Endothelial cell of umbilical vein (primary cell): ENCODE results near the gene KCNB1. TPM values are rescaled to one million over a fixed set of nuclear protein-coding genes. Genes with fewer than 3 reads are reported as not detected.

ENCODE experiments used
- BruUV-seq: library from RNA; stranded (reverse); fragments of 400-500 nt; replicated peaks from 2 replicates; lab custom pipeline; 2021; lab: Mats Ljungman, UMichigan
- CTCF ChIA-PET: fragments of 300-600, 350-600 bp; sonication (Branson Sonifier 250); formaldehyde crosslinking; loops from one replicate; lab custom pipeline; 2021; ENCODE audit warnings: antibody characterized with exemption, inconsistent platforms; lab: Charles Lee
- POLR2A ChIA-PET: fragments of 300-600, 350-600 bp; sonication (Branson Sonifier 250); formaldehyde crosslinking; loops from one replicate; lab custom pipeline; 2021; ENCODE audit warnings: antibody characterized with exemption, inconsistent platforms; lab: Charles Lee
- DNase-seq: peaks from one replicate; pipeline ENCODE4 v3.0.0-alpha.2; 2011; ENCODE audit warnings: low read depth, low spot score
- FAIRE-seq: peaks from 2 replicates; lab custom pipeline; 2011; peaks lifted over from hg19 to GRCh38; lab: Jason Lieb, UNC
- H2AFZ ChIP-seq: 2 replicates; pipeline ENCODE4 v1.6.0; 2012; ENCODE audit warnings: low read depth, low read length, control low read depth, inconsistent platforms
- H3K27ac ChIP-seq: 2 replicates; pipeline ENCODE4 v1.5.1; 2011; ENCODE audit warnings: low read depth, mild to moderate bottlenecking, control low read depth, low read length, moderate library complexity; ENCODE audit not compliant: insufficient read depth
- H3K27me3 ChIP-seq, 2 experiments: 2 replicates each; pipeline versions ENCODE4 v1.6.0 to v1.6.1; 2011; ENCODE audit warnings: low read length in 2 of 2, mixed read lengths in 1 of 2; ENCODE audit not compliant: control insufficient read depth in 2 of 2, insufficient read depth in 2 of 2
- H3K36me3 ChIP-seq, 2 experiments: 2 replicates in 1 of 2; 3 replicates in 1 of 2; pipeline ENCODE4 v1.5.1; 2011; ENCODE audit warnings: low read length in 2 of 2, mild to moderate bottlenecking in 1 of 2, moderate library complexity in 1 of 2; ENCODE audit not compliant: control insufficient read depth in 2 of 2, insufficient read depth in 2 of 2; ENCODE audit errors: extremely low read depth in 1 of 2
- H3K4me1 ChIP-seq: 3 replicates; pipeline ENCODE4 v1.5.1; 2011; ENCODE audit warnings: mild to moderate bottlenecking, low read length; ENCODE audit not compliant: control insufficient read depth, insufficient read depth; ENCODE audit errors: extremely low read depth
- H3K4me2 ChIP-seq: 2 replicates; pipeline ENCODE4 v1.6.1; 2011; ENCODE audit warnings: low read length, control low read depth, mixed read lengths; ENCODE audit not compliant: insufficient read depth
- H3K4me3 ChIP-seq, 3 experiments: fragments of 200-600 bp in 1 of 3; sonication (generic), shearing (Covaris generic) in 1 of 3; replicated peaks in 1 of 3; 2 replicates each; pipeline ENCODE4 v1.5.1; 2011 to 2016; ENCODE audit warnings: control low read depth in 3 of 3, low read length in 3 of 3, mild to moderate bottlenecking in 2 of 3, inconsistent platforms in 1 of 3, low read depth in 1 of 3, moderate library complexity in 1 of 3; ENCODE audit not compliant: insufficient read depth in 1 of 3
- H3K79me2 ChIP-seq: 2 replicates; pipeline ENCODE4 v1.6.0; 2012; ENCODE audit warnings: low read length, inconsistent platforms; ENCODE audit not compliant: control insufficient read depth, insufficient read depth
- H3K9ac ChIP-seq: replicated peaks from 2 replicates; pipeline ENCODE3; 2011; ENCODE audit warnings: low read length, control low read depth; ENCODE audit not compliant: insufficient read depth; ENCODE audit errors: extremely low read depth
- H3K9me1 ChIP-seq: replicated peaks from 3 replicates; pipeline ENCODE4 v1.6.0; 2011; ENCODE audit warnings: mild to moderate bottlenecking, low read length; ENCODE audit not compliant: control insufficient read depth, insufficient read depth; ENCODE audit errors: extremely low read depth
- H3K9me3 ChIP-seq: replicated peaks from 2 replicates; pipeline ENCODE4 v1.5.1; 2012; ENCODE audit warnings: low read length, inconsistent platforms; ENCODE audit not compliant: control insufficient read depth, insufficient read depth
- H4K20me1 ChIP-seq: replicated peaks from 2 replicates; pipeline ENCODE3; 2011; ENCODE audit warnings: mild to moderate bottlenecking, low read length; ENCODE audit not compliant: control insufficient read depth, insufficient read depth; ENCODE audit errors: extremely low read depth
- FOS ChIP-seq: IDR thresholded peaks from 2 replicates; pipeline ENCODE4 v1.6.1; 2011; ENCODE audit warnings: mild to moderate bottlenecking, low read length, moderate library complexity, borderline replicate concordance; ENCODE audit not compliant: insufficient read depth
- POLR2AphosphoS5 ChIP-seq: IDR thresholded peaks from 2 replicates; pipeline ENCODE4 v1.6.1; 2012; ENCODE audit warnings: low read depth, mild to moderate bottlenecking, control low read depth, low read length, moderate library complexity; ENCODE audit not compliant: insufficient read depth
- dilution Hi-C: fragments of 300-500 bp; cut with MboI; formaldehyde crosslinking; loops from one replicate; pipeline ENCODE4 v1.15.0; 2019; ENCODE audit warnings: low sequenced_read_pairs; ENCODE audit not compliant: extremely low pct_ligation_motif_present
- intact Hi-C: fragments of 100-400 bp; cut with micrococcal nuclease; formaldehyde crosslinking; loops from one replicate; pipeline ENCODE4 v1.10.0; 2022
- polyA plus RNA-seq, 4 experiments: library from polyadenylated mRNA; depleted of rRNA in 3 of 4; stranded (reverse) in 3 of 4; unstranded in 1 of 4; fragments of >200 nt; gene quantifications; 2 replicates each; pipeline versions ENCODE4 v1.2.1 to v1.2.3, GENCODE V29; 2011 to 2012; ENCODE audit warnings: missing spikeins in 1 of 4
- total RNA-seq: library from RNA; stranded (reverse); gene quantifications from 2 replicates; pipeline ENCODE4 v1.2.3, GENCODE V29; 2021
- TF ChIP-seq, protein P1 (sequence below), 2 donors: IDR thresholded peaks; 1 replicate in 1 of 2; 2 replicates in 1 of 2; pipeline ENCODE4 v1.5.1; 2011; ENCODE audit warnings: low read length in 2 of 2, mild to moderate bottlenecking in 2 of 2, moderate library complexity in 2 of 2, control low read depth in 1 of 2, inconsistent platforms in 1 of 2, low read depth in 1 of 2; ENCODE audit not compliant: insufficient read depth in 1 of 2; ENCODE audit errors: extremely low read depth in 1 of 2

The KCNB1 gene
- total and polyA plus RNA-seq, 2 donors (not counting 3 experiments of a cell fraction or from before 2014, with no cell fraction given), result not detected

GRCh38 chr20:49330701-49331615 is 151.5 kb downstream of the KCNB1 start:
- DNase-seq, result no peak
- peaks cover 3% of the 10 kb centered on the region for H3K4me1 ChIP-seq
- no peaks in the 10 kb centered on the region for H3K9me3 ChIP-seq
- no peak overlapping the region for H3K4me3 ChIP-seq
- no peak overlapping the region for H3K27ac ChIP-seq
- H3K4me2 ChIP-seq, result no peak overlapping the region
- peak; percentile 12 for FAIRE-seq
- CTCF ChIA-PET, result interaction anchor here (1.1 to 7.1 kb wide), 7 partner anchors 137 to 515 kb away, joined by 3 to 77 read pairs (median 4); no protein-coding TSS in a partner anchor
- dilution Hi-C loops (no loop called here), intact Hi-C loops (loop anchor here (5.0 kb wide), 1 partner anchor 276 kb away; no protein-coding TSS in a partner anchor)
- no peak overlapping the region for H3K9ac ChIP-seq
- H3K79me2 ChIP-seq, result no peaks in the 10 kb centered on the region
- no peak overlapping the region for H2AFZ ChIP-seq
- POLR2A ChIA-PET, result interaction anchor here (0.7 kb wide), 1 partner anchor 153 kb away, joined by 6 read pairs; no protein-coding TSS in a partner anchor
- peaks cover 10 to 25% of the 10 kb centered on the region in 2 experiments for H3K27me3 ChIP-seq
- no peaks in the 10 kb centered on the region for H3K9me1 ChIP-seq
- no peak for TF ChIP-seq POLR2AphosphoS5
- no peaks in the 10 kb centered on the region for H4K20me1 ChIP-seq
- no peaks in the 10 kb centered on the region for H3K36me3 ChIP-seq
- BruUV-seq, result no TSS peak

- intact Hi-C loops, result no loop called here
- dilution Hi-C loops, result no loop called here
These were observed 153.7 kb downstream of the KCNB1 start for GRCh38 chr20:49328790-49329189.

More at GRCh38 chr20:49328790-49329189, 153.7 kb downstream of the KCNB1 start:
- FAIRE-seq (no peak), DNase-seq (no peak)
- Histone ChIP-seq H3K36me3 (no peaks in the 10 kb centered on the region), H3K4me2 (no peak overlapping the region), H3K4me3 (no peak overlapping the region), H3K79me2 (no peaks in the 10 kb centered on the region), H3K4me1 (peaks cover 9% of the 10 kb centered on the region), H4K20me1 (no peaks in the 10 kb centered on the region), H3K9me3 (no peaks in the 10 kb centered on the region), H3K27me3 (peaks cover 13 to 31% of the 10 kb centered on the region in 2 experiments), H3K9ac (no peak overlapping the region), H2AFZ (no peak overlapping the region), H3K9me1 (no peaks in the 10 kb centered on the region), H3K27ac (no peak overlapping the region)
- CTCF ChIA-PET, result interaction anchor here (1.1 to 7.1 kb wide), 4 partner anchors 8 to 205 kb away, joined by 3 to 77 read pairs (median 6); no protein-coding TSS in a partner anchor
- POLR2A ChIA-PET, result no interaction called here
- BruUV-seq, result no TSS peak
- no peak for TF ChIP-seq FOS
- TF ChIP-seq, protein P1, sequence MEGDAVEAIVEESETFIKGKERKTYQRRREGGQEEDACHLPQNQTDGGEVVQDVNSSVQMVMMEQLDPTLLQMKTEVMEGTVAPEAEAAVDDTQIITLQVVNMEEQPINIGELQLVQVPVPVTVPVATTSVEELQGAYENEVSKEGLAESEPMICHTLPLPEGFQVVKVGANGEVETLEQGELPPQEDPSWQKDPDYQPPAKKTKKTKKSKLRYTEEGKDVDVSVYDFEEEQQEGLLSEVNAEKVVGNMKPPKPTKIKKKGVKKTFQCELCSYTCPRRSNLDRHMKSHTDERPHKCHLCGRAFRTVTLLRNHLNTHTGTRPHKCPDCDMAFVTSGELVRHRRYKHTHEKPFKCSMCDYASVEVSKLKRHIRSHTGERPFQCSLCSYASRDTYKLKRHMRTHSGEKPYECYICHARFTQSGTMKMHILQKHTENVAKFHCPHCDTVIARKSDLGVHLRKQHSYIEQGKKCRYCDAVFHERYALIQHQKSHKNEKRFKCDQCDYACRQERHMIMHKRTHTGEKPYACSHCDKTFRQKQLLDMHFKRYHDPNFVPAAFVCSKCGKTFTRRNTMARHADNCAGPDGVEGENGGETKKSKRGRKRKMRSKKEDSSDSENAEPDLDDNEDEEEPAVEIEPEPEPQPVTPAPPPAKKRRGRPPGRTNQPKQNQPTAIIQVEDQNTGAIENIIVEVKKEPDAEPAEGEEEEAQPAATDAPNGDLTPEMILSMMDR (IDR thresholded peaks at IDR 0.05; ENCODE audit: extremely low read depth in 1 of 2, insufficient read depth in 1 of 2, low read depth in 1 of 2, low read length in 2 of 2), result no peak
